SU-DHL-6 (cell line): ENCODE results near the gene ST6GALNAC3.

Experiments used
- EZH2phosphoT487 ChIP-seq: fragments of 200-600 bp; sonication (generic), shearing (Covaris generic); conservative IDR thresholded peaks from 2 replicates; pipeline ENCODE4 v1.6.1; 2018; ENCODE audit warnings: mild to moderate bottlenecking, antibody characterized with exemption, low read length, moderate library complexity, mixed read lengths
- TF ChIP-seq, protein P1 (sequence below): fragments of 200-600 bp; sonication (generic); IDR thresholded peaks from one replicate; pipeline ENCODE4 v1.5.1; 2017; ENCODE audit warnings: antibody characterized with exemption, mild to moderate bottlenecking, low read length, moderate library complexity; ENCODE audit not compliant: insufficient read depth, poor library complexity, severe bottlenecking

DNA sequence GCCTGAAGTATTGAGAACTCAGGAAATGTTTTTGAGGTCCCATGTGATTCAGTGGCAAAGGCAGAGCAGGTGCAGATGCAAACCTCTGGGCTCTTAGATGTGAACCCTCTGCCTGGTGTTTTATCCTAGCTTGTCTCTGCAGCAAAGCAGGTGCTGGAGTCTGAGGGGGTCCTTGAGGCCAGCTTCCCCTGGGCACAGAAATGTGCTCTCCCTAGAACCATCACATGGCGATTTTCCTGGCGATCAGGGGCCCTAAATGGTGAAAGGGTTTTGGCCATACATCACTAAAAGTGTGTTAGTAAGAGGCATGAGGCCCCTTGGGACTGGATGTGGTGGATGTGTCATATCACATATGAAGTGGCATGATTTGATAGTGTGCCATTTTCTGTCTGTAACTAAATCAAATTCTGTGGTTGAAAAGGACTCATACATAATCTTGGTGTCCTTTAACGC, 144.8 kb downstream of the ST6GALNAC3 start:
- TF ChIP-seq, protein P1, sequence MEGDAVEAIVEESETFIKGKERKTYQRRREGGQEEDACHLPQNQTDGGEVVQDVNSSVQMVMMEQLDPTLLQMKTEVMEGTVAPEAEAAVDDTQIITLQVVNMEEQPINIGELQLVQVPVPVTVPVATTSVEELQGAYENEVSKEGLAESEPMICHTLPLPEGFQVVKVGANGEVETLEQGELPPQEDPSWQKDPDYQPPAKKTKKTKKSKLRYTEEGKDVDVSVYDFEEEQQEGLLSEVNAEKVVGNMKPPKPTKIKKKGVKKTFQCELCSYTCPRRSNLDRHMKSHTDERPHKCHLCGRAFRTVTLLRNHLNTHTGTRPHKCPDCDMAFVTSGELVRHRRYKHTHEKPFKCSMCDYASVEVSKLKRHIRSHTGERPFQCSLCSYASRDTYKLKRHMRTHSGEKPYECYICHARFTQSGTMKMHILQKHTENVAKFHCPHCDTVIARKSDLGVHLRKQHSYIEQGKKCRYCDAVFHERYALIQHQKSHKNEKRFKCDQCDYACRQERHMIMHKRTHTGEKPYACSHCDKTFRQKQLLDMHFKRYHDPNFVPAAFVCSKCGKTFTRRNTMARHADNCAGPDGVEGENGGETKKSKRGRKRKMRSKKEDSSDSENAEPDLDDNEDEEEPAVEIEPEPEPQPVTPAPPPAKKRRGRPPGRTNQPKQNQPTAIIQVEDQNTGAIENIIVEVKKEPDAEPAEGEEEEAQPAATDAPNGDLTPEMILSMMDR, result no peak
- TF ChIP-seq EZH2phosphoT487, result no peak
